ENCODE measurements around the gene SLC25A13.

GRCh38 chr7:96121752-96122151 lies 200.1 kb downstream of the SLC25A13 start:
- no peak for TF ChIP-seq CTCF (conservative IDR thresholded peaks at IDR 0.05)
- TF ChIP-seq EZH2 (IDR thresholded peaks at IDR 0.05; ENCODE audit: low read depth) = no peak

Measured in PC-9 (cell line).